Esophagus muscularis mucosa (tissue), 4 donors: ENCODE results near the gene NHLRC2.

Experiments
- EP300 ChIP-seq: sonication (generic); formaldehyde crosslinking; IDR thresholded peaks from one replicate; pipeline ENCODE4 v1.6.1; 2017; ENCODE audit warnings: antibody characterized with exemption
- POLR2A ChIP-seq: fragments of 450-650 bp; IDR thresholded peaks from one replicate; pipeline ENCODE4 v1.6.1; 2017; ENCODE audit warnings: antibody characterized with exemption, moderate library complexity, mild to moderate bottlenecking, low read depth
- POLR2AphosphoS5 ChIP-seq, 2 donors: sonication (generic); formaldehyde crosslinking; IDR thresholded peaks; one replicate each; pipeline ENCODE4 v1.6.1; 2017; ENCODE audit warnings: antibody characterized with exemption in 2 of 2
- TF ChIP-seq, protein P1 (sequence below), 3 experiments: fragments of 200-600 bp in 2 of 3; fragments of 450-650 bp in 1 of 3; sonication (generic) in 2 of 3; IDR thresholded peaks; one replicate each; pipeline ENCODE4 v1.5.1; 2017 to 2019; ENCODE audit warnings: antibody characterized with exemption in 3 of 3, mild to moderate bottlenecking in 2 of 3, moderate library complexity in 1 of 3

DNA sequence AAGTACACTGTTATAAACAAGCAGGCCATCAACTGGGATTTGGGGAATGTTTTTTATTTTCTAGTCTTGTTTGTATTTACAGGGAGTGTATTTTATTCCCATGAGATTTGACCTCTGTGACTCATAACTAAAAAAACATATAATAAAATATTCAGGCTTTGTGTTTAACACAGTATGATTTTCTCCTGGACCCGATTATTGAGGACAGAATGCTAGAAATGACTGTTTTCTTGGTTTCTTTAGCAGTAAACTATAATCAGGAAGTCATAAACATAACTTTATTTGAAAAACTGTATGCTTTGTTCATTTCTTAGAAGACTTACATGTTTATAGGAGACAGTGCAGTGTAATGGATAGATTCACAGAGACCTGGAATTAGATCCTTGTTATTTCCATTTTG, 2.1 kb downstream of the NHLRC2 start:
- TF ChIP-seq, protein P1, sequence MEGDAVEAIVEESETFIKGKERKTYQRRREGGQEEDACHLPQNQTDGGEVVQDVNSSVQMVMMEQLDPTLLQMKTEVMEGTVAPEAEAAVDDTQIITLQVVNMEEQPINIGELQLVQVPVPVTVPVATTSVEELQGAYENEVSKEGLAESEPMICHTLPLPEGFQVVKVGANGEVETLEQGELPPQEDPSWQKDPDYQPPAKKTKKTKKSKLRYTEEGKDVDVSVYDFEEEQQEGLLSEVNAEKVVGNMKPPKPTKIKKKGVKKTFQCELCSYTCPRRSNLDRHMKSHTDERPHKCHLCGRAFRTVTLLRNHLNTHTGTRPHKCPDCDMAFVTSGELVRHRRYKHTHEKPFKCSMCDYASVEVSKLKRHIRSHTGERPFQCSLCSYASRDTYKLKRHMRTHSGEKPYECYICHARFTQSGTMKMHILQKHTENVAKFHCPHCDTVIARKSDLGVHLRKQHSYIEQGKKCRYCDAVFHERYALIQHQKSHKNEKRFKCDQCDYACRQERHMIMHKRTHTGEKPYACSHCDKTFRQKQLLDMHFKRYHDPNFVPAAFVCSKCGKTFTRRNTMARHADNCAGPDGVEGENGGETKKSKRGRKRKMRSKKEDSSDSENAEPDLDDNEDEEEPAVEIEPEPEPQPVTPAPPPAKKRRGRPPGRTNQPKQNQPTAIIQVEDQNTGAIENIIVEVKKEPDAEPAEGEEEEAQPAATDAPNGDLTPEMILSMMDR (IDR thresholded peaks at IDR 0.05): no peak
- TF ChIP-seq EP300: no peak
- TF ChIP-seq POLR2A: no peak
- no peak for TF ChIP-seq POLR2AphosphoS5 (IDR thresholded peaks at IDR 0.05)
